Pancreas (tissue), 10 donors: ENCODE results near the gene XPO6. TPM values are rescaled to one million over a fixed set of nuclear protein-coding genes. Genes with fewer than 3 reads are reported as not detected.
A peak's percentile ranks its signal among the peaks of the same experiment; 100 is the strongest.

ENCODE experiments used
- ATAC-seq, 4 donors: fragments of 200-7000 bp; cut with Tn5 transposase; one replicate each; pipeline versions ENCODE4 v1.8.0 to v1.9.1; 2020; ENCODE audit warnings: mild to moderate bottlenecking in 4 of 4, moderate library complexity in 4 of 4
- DNase-seq, 6 donors: peaks; one replicate each; pipeline ENCODE4 v3.0.0-alpha.2; 2020
- FAIRE-seq: peaks from 2 replicates; lab custom pipeline; 2012; peaks lifted over from hg19 to GRCh38; lab: Jason Lieb, UNC
- H3K27ac ChIP-seq, 4 donors: fragments of 200-600 bp; sonication (generic); 1 replicate in 3 of 4; 2 replicates in 1 of 4; pipeline versions ENCODE4 v1.5.0 to v1.8.0; 2020
- H3K27me3 ChIP-seq, 4 donors: fragments of 200-600 bp; one replicate each; pipeline ENCODE4 v1.8.0; 2021
- H3K36me3 ChIP-seq, 3 donors: fragments of 200-600 bp; sonication (generic) in 1 of 3; one replicate each; pipeline versions ENCODE4 v1.5.0 to v1.8.0; 2020 to 2021
- H3K4me1 ChIP-seq, 3 donors: fragments of 200-600 bp; one replicate each; pipeline ENCODE4 v1.8.0; 2021
- H3K4me3 ChIP-seq, 4 donors: fragments of 200-600 bp; sonication (generic) in 2 of 4; one replicate each; pipeline versions ENCODE4 v1.5.0 to v1.8.0; 2020 to 2021
- H3K9me3 ChIP-seq, 4 donors: fragments of 200-600 bp; one replicate each; pipeline ENCODE4 v1.8.0; 2021
- WGBS, 2 donors: extraction: QIAGEN DNeasy Blood & Tissue Kit; methylation state at CpG; one replicate each; pipeline ENCODE4 v1.1.7; 2013; 5-methylcytosine and 5-hydroxymethylcytosine counted together
- intact Hi-C, 3 donors: fragments of 100-400 bp; cut with DNase I; formaldehyde crosslinking; loops; one replicate each; pipeline versions ENCODE4 v1.11.1 to v1.14.2; 2022
- polyA plus RNA-seq, 2 donors: library from polyadenylated mRNA; stranded (reverse); fragments of 200-250 nt; gene quantifications; one replicate each; pipeline ENCODE4 v1.2.3, GENCODE V29; 2013
- total RNA-seq, 6 donors: library from RNA; stranded (reverse); fragmentation: NEBNext Ultra II Directional in 4 of 6; extraction: Animal tissue kit (Norgen Biotek cat#: 25700) in 4 of 6; gene quantifications; one replicate each; pipeline versions ENCODE4 v1.2.1 to v1.2.4, GENCODE V29; 2021 to 2023
- TF ChIP-seq, protein P1 (sequence below), 4 donors: fragments of 200-600 bp; sonication (generic) in 3 of 4; IDR thresholded peaks; one replicate each; pipeline versions ENCODE4 v1.5.0 to v1.8.0; 2021; ENCODE audit warnings: antibody characterized with exemption in 4 of 4
- donor health status: healthy with polysubstance abuse.
- donor health status: DM: no; HTN: no; CAD: no; lungs with moderate emphysema.
- donor health status: DM: no; HTN: no; CAD: no.
- donor health status: control.
- donor health status: control.
- donor health status: Bipolar disorder and iron deficiency.
- donor health status: DM: yes; HTN: yes; CAD: no.
- donor health status: DM: no; HTN: no; CAD: no.
- donor health status: DM: no; HTN: no; CAD: no.
- donor health status: DM: yes; HTN: yes; CAD: no.

Gene XPO6
- total and polyA plus RNA-seq, 8 donors = 32.6 to 73.6 (median 38.5) TPM

- no peak for FAIRE-seq
- Histone ChIP-seq H3K9me3 (no peaks in the 10 kb centered on the region), H3K27ac (no peak overlapping the region), H3K4me3 (no peak overlapping the region), H3K27me3 (no peaks in the 10 kb centered on the region), H3K4me1 (no peaks in the 10 kb centered on the region), H3K36me3 (no peaks in the 10 kb centered on the region)
- TF ChIP-seq, protein P1, sequence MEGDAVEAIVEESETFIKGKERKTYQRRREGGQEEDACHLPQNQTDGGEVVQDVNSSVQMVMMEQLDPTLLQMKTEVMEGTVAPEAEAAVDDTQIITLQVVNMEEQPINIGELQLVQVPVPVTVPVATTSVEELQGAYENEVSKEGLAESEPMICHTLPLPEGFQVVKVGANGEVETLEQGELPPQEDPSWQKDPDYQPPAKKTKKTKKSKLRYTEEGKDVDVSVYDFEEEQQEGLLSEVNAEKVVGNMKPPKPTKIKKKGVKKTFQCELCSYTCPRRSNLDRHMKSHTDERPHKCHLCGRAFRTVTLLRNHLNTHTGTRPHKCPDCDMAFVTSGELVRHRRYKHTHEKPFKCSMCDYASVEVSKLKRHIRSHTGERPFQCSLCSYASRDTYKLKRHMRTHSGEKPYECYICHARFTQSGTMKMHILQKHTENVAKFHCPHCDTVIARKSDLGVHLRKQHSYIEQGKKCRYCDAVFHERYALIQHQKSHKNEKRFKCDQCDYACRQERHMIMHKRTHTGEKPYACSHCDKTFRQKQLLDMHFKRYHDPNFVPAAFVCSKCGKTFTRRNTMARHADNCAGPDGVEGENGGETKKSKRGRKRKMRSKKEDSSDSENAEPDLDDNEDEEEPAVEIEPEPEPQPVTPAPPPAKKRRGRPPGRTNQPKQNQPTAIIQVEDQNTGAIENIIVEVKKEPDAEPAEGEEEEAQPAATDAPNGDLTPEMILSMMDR (IDR thresholded peaks at IDR 0.05) = no peak
- WGBS, 2 donors = 92 to 100% methylated on average over 2 to 3 of the region's 3 CpGs
- intact Hi-C loops = no loop called here
- peak in 1 of 6 donors; percentile 6 for DNase-seq
- ATAC-seq = no peak
Observed at GRCh38 chr16:28089205-28089991, 122.4 kb downstream of the XPO6 start.

GRCh38 chr16:28087675-28088300 is 124.0 kb downstream of the XPO6 start:
- ATAC-seq (peak in 1 of 4 donors; percentile 14), FAIRE-seq (no peak), DNase-seq (no peak)
- Histone ChIP-seq H3K36me3 (no peaks in the 10 kb centered on the region), H3K4me3 (no peak overlapping the region), H3K27ac (no peak overlapping the region), H3K9me3 (no peaks in the 10 kb centered on the region), H3K27me3 (no peaks in the 10 kb centered on the region), H3K4me1 (no peaks in the 10 kb centered on the region)
- intact Hi-C loops = no loop called here
- WGBS, 2 donors = 83 to 84% methylated on average over 7 of the region's 7 CpGs
- TF ChIP-seq, protein P1 (IDR thresholded peaks at IDR 0.05) = no peak

DNA sequence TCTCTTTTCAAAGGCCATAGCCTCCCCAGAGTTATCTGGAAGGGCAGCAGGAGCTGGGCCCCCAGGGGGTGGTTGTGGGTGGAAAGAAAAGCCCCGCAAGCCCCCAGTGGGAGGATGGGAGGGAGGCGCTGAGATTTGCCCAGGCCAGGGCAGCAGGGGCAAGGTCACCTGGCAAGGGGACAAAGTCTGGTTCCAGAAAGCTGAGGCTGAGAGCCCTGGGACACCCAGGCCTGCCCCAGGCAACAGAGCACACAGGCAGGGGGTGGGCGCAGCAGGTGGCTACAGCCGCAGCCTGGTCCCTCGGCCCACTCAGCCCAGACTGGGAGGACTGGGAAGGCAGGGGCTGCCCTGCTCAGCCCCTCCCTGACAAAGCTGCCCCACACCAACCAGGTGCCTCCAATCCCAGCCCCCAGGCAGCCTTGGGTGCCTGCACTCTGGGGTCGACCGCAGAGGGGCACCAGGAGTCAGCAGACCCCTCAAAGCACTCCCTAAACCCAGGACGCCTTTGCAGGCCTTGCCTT is 124.6 kb downstream of the XPO6 start:
- intact Hi-C loops = no loop called here
- H3K4me3 ChIP-seq = no peak overlapping the region
- H3K27ac ChIP-seq = no peak overlapping the region
- no peaks in the 10 kb centered on the region for H3K9me3 ChIP-seq
- TF ChIP-seq, protein P1 (IDR thresholded peaks at IDR 0.05) = no peak
- 79 to 81% methylated on average over 5 to 8 of the region's 8 CpGs for WGBS, 2 donors
- H3K4me1 ChIP-seq = no peaks in the 10 kb centered on the region
- H3K27me3 ChIP-seq = no peaks in the 10 kb centered on the region
- ATAC-seq = no peak
- no peak for DNase-seq
- no peak for FAIRE-seq
- no peaks in the 10 kb centered on the region for H3K36me3 ChIP-seq

DNA sequence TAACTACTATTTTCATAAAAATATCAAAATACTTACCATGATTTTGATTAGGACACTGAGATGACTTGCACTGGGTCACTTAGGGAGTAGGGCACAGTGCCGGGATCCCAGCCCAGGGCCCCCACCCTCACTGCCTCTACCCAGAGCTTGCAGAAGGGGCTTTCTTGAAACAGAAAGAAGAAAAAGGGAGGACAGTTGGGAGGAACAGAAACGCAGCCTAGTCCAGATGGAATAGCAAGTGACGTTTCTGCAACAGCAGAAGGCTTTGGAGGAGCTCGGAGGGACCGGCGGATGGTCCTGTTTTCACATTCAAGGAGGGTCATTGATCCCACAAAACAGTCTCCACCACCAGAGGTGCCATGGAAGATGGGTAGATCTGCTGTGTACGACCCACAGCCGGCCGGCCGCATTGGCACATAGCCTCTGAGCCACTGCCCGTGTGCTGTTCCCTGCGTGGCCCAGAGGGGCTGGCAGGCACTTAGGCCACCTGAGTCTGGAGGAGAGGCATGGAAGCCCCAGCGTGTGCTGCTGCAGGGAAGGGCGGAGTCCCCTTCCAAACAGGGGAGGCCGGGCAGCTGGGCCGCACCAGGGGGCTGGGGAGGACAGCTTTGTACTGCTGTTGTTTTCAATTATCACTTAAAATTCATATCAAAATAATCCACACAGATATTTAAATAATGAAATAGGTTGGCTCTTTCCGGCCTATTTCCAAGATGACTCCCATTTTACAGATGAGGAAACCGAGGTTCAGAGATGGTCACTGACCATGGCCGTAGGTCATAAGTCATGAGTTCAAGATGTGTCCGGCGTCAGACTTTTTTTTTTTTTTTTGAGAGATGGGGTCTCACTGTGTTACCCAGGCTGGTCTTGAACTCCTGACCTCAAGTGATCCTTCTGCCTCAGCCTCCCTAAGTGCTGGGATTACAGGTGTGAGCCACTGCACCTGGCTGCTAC is 125.3 kb downstream of the XPO6 start:
- WGBS, 2 donors = 79 to 87% methylated on average over 21 of the region's 21 CpGs
- ATAC-seq (no peak), DNase-seq (no peak), FAIRE-seq (no peak)
- H3K9me3 ChIP-seq = no peaks in the 10 kb centered on the region
- no peak overlapping the region for H3K4me3 ChIP-seq
- H3K27ac ChIP-seq = no peak overlapping the region
- H3K27me3 ChIP-seq = no peaks in the 10 kb centered on the region
- no peaks in the 10 kb centered on the region for H3K36me3 ChIP-seq
- no peaks in the 10 kb centered on the region for H3K4me1 ChIP-seq
- TF ChIP-seq, protein P1 (IDR thresholded peaks at IDR 0.05) = no peak
- intact Hi-C loops = no loop called here
